NCI-H526 (cell line): ENCODE data around the gene BMPR1B.

ENCODE experiments used
- DNase-seq, 2 experiments: peaks; one replicate each; lab custom pipeline; 2025; lab: John Stamatoyannopoulos, UW

Gene BMPR1B

GRCh38 chr4:94757192-94758140 is at the start of gene BMPR1B:
Gene BMPR1B (plus strand): TSS chr4:94757955. CDS start chr4:95104425, 346,470 bp downstream.
- peak in 1 of 2 experiments; percentile 32 for DNase-seq

DNA sequence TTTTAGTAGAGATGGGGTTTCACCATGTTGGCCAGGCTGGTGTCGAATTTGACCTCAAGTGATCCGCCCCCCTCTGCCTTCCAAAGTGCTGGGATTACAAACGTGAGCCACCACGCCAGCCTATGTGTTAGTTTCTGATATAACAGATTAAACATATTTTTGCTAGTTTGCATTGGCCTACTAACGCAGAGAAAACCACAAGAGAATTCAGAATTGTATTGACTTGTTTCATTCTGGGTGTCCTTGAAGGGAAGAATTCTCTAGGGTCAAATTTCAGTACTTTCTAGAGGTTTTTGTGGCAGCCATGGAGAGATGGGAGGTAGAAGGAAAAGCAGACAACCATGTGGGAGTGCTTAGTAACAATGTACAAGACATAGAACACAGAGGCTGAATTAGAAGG is 46.1 kb upstream of the BMPR1B start:
- DNase-seq: no peak

GRCh38 chr4:94714365-94715160 is 43.2 kb upstream of the BMPR1B start:
- no peak for DNase-seq

GRCh38 chr4:94715726-94716125 is 42.0 kb upstream of the BMPR1B start:
- no peak for DNase-seq

DNA sequence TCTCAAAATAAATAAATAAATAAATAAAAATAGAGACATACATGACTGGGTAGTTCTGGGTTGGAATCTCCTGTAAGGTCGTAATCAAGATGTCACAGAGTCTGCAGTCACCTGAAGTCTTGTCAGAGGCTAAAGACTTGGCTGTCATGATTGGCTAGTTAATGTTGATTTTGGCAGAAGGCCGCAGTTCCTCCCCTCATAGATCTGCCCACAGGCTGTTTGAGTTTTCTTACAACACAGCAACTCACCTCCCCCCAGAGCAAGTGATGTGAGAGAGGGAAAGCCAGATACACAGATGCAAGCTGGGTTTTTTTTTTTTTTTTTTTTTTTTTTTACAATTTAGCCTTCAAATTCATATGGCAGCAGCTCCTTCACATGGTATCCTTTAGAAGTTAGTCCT is 36.4 kb upstream of the BMPR1B start:
- DNase-seq: no peak

DNA sequence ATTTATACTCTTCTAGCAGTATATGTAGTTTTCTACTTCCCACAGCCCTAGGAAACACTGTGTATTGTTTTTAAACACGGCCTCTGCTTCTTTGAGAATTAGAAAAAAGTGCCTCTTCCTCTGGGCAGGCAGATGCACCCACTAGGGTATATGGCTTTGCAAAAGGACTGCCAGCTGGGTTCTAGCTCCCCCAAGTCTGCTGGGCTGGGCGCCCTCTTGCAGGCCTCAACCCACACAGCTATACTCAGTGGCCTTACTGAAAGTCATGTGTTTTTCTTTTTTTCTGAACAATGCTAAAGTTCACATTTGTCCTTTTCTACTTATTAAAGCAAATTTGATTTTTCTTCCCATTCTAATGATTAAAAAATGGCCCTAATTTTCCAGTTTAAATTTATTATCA is 35.5 kb upstream of the BMPR1B start:
- DNase-seq: no peak

DNA sequence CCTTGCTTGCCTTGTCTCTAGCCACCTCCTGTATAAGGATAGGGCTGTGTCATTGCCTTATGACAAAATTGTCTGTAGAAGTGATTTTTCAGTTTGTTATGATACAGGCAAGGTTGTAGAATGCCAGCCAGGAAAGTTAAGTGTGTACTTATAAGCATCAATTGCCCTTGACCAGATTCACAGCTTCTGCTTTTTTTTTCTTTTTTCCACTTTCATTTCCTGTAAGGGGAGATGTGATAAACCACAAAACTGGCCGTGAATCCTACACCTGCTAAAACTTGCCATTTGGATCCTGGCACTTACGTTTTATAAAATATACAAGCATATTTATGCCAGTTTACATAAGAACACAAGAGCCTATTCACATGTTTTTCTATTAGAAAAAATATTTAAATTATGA is 35.0 kb upstream of the BMPR1B start:
- no peak for DNase-seq

DNA sequence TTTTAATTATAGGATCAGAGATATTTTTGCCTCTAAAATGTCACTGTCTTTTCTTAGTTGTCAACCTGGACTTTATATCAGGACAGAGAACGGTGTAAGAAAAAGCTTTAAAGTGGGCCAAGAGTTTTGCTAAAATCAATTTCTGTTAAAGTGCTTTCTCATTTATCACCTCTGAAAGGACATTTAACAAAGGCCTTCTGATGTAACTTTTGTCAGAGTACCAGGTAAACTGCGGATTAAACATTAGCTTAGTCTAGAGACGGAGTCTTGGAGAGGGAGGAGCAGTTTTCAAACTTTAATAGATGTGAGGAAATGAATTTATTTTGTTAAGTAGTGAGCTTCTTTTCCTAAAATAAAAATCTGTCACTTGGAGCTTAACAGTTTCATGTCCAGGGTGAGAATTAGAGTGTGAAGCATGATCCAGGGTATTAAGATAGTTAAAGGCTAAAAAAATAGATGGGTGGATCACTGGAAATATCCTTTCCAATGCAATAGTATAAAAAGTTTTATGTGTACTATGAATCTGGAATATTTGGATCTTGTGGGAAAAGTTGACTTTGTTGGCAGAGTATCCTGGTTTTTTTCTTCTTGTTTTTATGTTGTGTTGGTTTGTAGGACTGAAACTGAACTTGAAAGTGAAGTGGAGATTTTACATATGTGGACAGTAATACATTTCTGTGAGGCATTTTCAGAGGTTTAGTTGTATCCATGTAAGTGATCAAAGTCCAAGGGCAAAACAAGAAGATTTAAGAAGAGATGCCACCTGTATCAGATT is 33.6 kb upstream of the BMPR1B start:
- DNase-seq: no peak

GRCh38 chr4:94726524-94727123 is 31.1 kb upstream of the BMPR1B start:
- no peak for DNase-seq

DNA sequence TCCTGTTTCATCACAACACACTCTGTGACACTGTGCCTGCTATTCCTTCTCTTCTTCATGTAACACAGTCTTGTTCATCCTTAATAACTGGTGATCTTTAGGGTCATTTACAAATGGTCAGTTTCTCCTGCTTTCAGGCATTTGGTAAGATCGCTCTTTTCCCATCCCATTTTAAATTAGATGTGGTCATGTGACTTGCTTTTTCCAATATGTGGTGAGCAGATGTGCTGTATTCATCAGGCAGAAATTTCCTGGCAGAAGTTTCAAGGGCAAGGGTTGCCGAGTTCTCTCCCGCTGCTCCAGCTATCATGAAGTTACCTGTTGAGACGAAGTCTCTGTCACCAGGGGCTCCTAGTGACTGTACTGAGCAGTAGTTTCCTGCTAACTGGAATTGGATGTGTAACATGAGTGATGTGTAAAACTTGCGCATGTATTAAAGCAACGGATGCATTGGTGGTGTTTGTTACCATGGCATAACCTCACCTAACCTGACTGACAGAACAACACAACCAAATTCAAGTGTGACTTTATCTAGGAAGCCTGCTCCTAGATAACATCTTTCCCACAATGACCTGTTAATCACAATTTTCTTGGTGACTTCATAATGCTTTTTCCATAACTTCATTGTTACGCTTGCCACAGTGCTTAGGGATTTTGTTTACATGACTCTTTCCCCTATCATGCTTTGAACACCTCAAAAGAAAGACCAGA is 29.5 kb upstream of the BMPR1B start:
- no peak for DNase-seq

DNA sequence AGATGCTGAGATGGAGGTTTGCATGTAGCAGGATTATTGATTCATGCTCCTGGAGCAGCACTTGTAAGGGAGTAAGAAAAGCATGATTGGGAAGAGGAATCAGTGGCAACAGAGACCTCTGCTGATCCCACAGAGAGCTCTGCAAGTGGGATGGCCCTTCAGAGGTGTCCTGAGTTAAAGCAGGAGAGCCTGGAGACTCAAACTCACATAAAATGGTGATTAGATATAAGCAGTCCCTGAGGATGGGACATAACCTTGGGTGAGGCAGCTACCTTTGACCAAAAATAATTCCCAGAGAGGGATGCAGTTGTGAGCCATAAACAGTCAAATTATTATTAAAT is 25.4 kb upstream of the BMPR1B start:
- no peak for DNase-seq

DNA sequence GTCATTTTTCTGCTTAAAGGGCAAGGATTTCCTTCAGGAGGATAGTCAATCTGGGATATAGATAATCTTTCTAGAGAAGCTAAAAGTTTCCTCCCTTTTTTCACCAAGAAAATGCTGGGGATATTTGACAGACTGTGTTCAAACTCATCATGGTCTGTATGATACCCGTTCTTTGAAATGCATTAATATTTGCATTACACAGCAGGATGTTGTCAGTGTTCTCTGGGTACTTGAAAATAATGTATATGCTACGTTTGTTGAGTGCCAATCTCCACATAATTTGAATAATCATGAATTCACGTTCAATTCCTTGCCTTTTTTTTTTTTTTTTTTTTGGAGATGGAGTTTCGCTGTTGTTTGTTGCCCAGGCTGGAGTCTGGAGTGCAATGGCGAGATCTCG is 18.0 kb upstream of the BMPR1B start:
- no peak for DNase-seq

DNA sequence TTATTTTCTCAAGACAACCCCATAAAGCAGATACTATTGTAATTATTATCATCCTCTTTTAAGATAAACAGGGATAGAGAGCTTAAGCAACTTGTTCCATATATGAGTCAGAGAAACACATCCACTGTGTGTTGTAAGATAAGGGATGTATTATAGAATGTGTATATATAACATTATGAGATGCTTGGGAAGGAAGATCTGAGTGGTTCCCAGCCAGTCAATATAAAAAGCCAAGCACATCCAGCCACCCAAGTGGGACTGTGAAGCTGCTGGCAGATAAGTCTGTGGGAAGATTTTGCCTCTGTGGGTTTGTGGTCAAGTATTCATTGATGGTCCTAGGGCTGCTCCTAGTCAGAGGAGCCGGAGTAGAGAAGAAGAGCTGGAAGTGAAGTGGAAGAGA is 16.5 kb upstream of the BMPR1B start:
- no peak for DNase-seq

- DNase-seq: peak; percentile 46 to 57
These were observed 13.9 kb upstream of the BMPR1B start for GRCh38 chr4:94743838-94744237.

DNA sequence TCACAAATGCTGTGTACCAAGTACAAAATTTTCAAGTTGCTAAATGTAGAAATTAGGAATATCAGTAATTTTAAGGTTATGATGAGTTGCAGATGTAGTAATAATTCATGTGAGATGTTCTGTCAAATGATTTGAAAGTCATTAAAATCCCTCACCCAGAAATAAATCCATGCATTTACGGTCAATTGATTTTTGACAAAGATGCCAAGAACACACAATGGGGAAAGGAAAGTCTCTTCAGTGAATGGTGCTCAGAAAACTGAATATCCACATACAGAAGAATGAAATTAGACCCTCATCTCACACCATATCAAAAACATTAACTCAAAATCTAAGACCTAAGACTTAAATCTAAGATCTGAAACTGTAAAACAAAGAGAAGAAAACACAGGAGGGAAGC is 12.9 kb upstream of the BMPR1B start:
- DNase-seq: no peak

- no peak for DNase-seq
These were observed 11.0 kb upstream of the BMPR1B start for GRCh38 chr4:94746746-94747145.

DNA sequence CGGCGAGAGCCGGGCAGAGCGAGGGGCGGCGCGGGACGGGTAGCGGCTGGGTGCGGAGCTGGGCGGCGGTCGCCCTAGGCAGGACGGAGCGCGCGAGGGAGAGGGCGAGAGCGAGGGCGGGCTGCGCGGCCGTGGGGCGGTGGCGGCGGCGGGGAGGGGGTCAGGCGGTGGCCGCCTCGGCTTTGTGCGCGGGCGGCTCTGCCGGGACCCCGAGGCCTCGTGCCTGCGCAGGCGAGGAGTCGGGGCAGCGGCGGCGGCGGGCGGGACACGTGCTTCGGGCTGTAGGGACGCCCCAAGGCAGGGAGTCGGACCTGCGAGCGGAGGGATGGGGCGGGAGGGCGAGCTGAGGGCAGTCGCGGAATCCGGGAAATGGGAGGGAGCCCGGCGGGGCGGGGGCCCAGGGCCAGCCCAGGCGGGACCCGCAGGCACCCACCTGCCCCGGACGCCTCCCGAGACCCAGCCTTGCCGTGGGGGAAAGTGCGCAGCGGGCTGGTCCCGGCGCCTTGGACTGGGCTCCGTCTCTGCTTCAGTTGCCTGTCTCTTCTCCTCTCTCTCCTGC is 465 bp downstream of the BMPR1B start:
- peak in 1 of 2 experiments; percentile 51 for DNase-seq

GRCh38 chr4:94758700-94759399 is 1.1 kb downstream of the BMPR1B start:
- no peak for DNase-seq

- DNase-seq: no peak
These were observed 2.0 kb downstream of the BMPR1B start for GRCh38 chr4:94759767-94760211.

DNA sequence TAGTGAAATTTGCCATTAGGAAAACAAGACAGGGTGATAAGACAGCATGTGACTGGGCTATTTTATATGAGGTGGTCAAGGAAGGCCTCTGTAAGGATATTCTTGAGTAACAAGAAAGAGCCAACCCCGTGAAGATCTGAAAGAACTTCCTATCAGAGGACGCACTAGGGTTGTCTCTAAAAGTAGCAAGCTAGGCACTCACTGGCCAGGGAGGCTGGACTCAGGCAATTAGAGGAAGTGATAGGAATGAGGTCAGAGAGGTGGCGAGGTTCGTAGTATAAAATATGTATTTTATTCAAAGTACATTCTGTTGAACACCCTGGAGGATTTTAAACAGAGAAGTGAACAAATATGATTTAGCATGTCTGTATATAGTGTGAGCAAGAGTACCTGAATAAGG is 4.6 kb downstream of the BMPR1B start:
- no peak for DNase-seq
